H9 (cell line): ENCODE data around the gene AOC1. TPM values are rescaled to one million over a fixed set of nuclear protein-coding genes. Genes with fewer than 3 reads are reported as not detected.

Experiments
- DNase-seq: peaks from one replicate; pipeline ENCODE4 v3.0.0-alpha.2; 2017
- H2AFZ ChIP-seq: one replicate; pipeline ENCODE4 v1.6.1; 2013; ENCODE audit warnings: mild to moderate bottlenecking, low read length, control low read depth, moderate library complexity
- H2AK5ac ChIP-seq: 2 replicates; pipeline ENCODE4 v1.6.1; 2013; ENCODE audit warnings: low read length, control low read depth, mixed read lengths; ENCODE audit not compliant: insufficient read length
- H2BK120ac ChIP-seq: one replicate; pipeline ENCODE4 v1.6.1; 2013; ENCODE audit warnings: low read depth, mild to moderate bottlenecking, low read length, control low read depth, inconsistent platforms; ENCODE audit not compliant: poor library complexity, severe bottlenecking
- H2BK12ac ChIP-seq: 2 replicates; pipeline ENCODE4 v1.6.1; 2013; ENCODE audit warnings: low read length, control low read depth, mixed read lengths, low read depth; ENCODE audit not compliant: insufficient read length
- H2BK15ac ChIP-seq: 2 replicates; pipeline ENCODE4 v1.6.1; 2013; ENCODE audit warnings: low read depth, low read length, control low read depth
- H2BK20ac ChIP-seq: one replicate; pipeline ENCODE4 v1.6.1; 2013; ENCODE audit warnings: low read depth, mild to moderate bottlenecking, low read length, control low read depth, inconsistent platforms; ENCODE audit not compliant: poor library complexity, severe bottlenecking
- H2BK5ac ChIP-seq: 2 replicates; pipeline ENCODE4 v1.6.1; 2013; ENCODE audit warnings: low read length, control low read depth, mixed read lengths; ENCODE audit not compliant: insufficient read length
- H3K14ac ChIP-seq: 2 replicates; pipeline ENCODE4 v1.6.1; 2013; ENCODE audit warnings: low read length, control low read depth; ENCODE audit not compliant: insufficient read depth
- H3K18ac ChIP-seq: 2 replicates; pipeline ENCODE4 v1.6.1; 2013; ENCODE audit warnings: low read depth, mild to moderate bottlenecking, mixed read lengths, low read length, control low read depth; ENCODE audit not compliant: insufficient read length
- H3K23ac ChIP-seq: 2 replicates; pipeline ENCODE4 v1.6.1; 2013; ENCODE audit warnings: low read length, control low read depth, mixed read lengths, low read depth; ENCODE audit not compliant: insufficient read length
- H3K23me2 ChIP-seq: 2 replicates; pipeline ENCODE4 v1.6.1; 2013; ENCODE audit warnings: low read depth, mild to moderate bottlenecking, mixed read lengths, low read length, control low read depth; ENCODE audit not compliant: insufficient read length, poor library complexity, severe bottlenecking
- H3K27ac ChIP-seq: 2 replicates; pipeline ENCODE4 v1.5.1; 2013; ENCODE audit warnings: low read length, control low read depth, mixed read lengths, low read depth; ENCODE audit not compliant: insufficient read length
- H3K27me3 ChIP-seq: 2 replicates; pipeline ENCODE4 v1.6.1; 2013; ENCODE audit warnings: low read length, control low read depth, inconsistent platforms; ENCODE audit not compliant: insufficient read depth
- H3K4ac ChIP-seq: 2 replicates; pipeline ENCODE4 v1.6.1; 2013; ENCODE audit warnings: low read depth, mild to moderate bottlenecking, control low read depth, inconsistent platforms, low read length, moderate library complexity
- H3K4me1 ChIP-seq: 2 replicates; pipeline ENCODE4 v1.6.1; 2013; ENCODE audit warnings: low read length, control low read depth, inconsistent platforms; ENCODE audit not compliant: insufficient read depth
- H3K4me2 ChIP-seq: 2 replicates; pipeline ENCODE4 v1.6.1; 2013; ENCODE audit warnings: low read length, control low read depth, mixed read lengths; ENCODE audit not compliant: insufficient read length, insufficient read depth
- H3K56ac ChIP-seq: 2 replicates; pipeline ENCODE4 v1.6.1; 2013; ENCODE audit warnings: low read depth, mild to moderate bottlenecking, mixed read lengths, low read length, control low read depth; ENCODE audit not compliant: insufficient read length
- H3K79me1 ChIP-seq: 2 replicates; pipeline ENCODE4 v1.6.1; 2013; ENCODE audit warnings: low read depth, mild to moderate bottlenecking, moderate library complexity, low read length, control low read depth, inconsistent platforms; ENCODE audit not compliant: insufficient read depth, poor library complexity, severe bottlenecking
- H3K79me2 ChIP-seq: 2 replicates; pipeline ENCODE4 v1.6.1; 2013; ENCODE audit warnings: low read length, control low read depth, inconsistent platforms; ENCODE audit not compliant: insufficient read depth
- H3K9ac ChIP-seq: 2 replicates; pipeline ENCODE4 v1.6.1; 2013; ENCODE audit warnings: low read length, control low read depth, mixed read lengths; ENCODE audit not compliant: insufficient read length; ENCODE audit errors: extremely low read depth
- H3K9me3 ChIP-seq: one replicate; pipeline ENCODE4 v1.6.1; 2013; ENCODE audit warnings: low read depth, low read length, inconsistent platforms; ENCODE audit not compliant: control insufficient read depth
- H3T11ph ChIP-seq: one replicate; pipeline ENCODE4 v1.6.1; 2013; ENCODE audit warnings: mild to moderate bottlenecking, low read length, control low read depth, inconsistent platforms
- H4K20me1 ChIP-seq: one replicate; pipeline ENCODE4 v1.6.1; 2013; ENCODE audit not compliant: control insufficient read depth, insufficient read length, insufficient read depth
- H4K5ac ChIP-seq: 2 replicates; pipeline ENCODE4 v1.6.1; 2013; ENCODE audit warnings: low read depth, mild to moderate bottlenecking, mixed read lengths, low read length, control low read depth; ENCODE audit not compliant: insufficient read length
- H4K8ac ChIP-seq: replicated peaks from 2 replicates; pipeline ENCODE4 v1.6.1; 2013; ENCODE audit warnings: low read length, control low read depth, mixed read lengths, low read depth; ENCODE audit not compliant: insufficient read length
- H4K91ac ChIP-seq: 2 replicates; pipeline ENCODE4 v1.6.1; 2013; ENCODE audit warnings: low read depth, mild to moderate bottlenecking, moderate library complexity, mixed read lengths, low read length, control low read depth; ENCODE audit not compliant: insufficient read length
- H3K27ac Mint-ChIP-seq, 3 experiments: 2 replicates in 2 of 3; 3 replicates in 1 of 3; pipeline ENCODE4 v1.8.0; 2020 to 2021; ENCODE audit warnings: mixed read lengths in 3 of 3, mild to moderate bottlenecking in 1 of 3, moderate library complexity in 1 of 3
- H3K27me3 Mint-ChIP-seq: 2 replicates; pipeline ENCODE4 v1.8.0; 2021; ENCODE audit warnings: low read depth, mild to moderate bottlenecking, moderate library complexity, mixed read lengths
- H3K36me3 Mint-ChIP-seq, 3 experiments: 2 replicates in 2 of 3; 3 replicates in 1 of 3; pipeline ENCODE4 v1.8.0; 2020 to 2021; ENCODE audit warnings: low read depth in 3 of 3, mixed read lengths in 3 of 3; ENCODE audit not compliant: insufficient read depth in 1 of 3
- H3K4me1 Mint-ChIP-seq, 2 experiments: 2 replicates each; pipeline ENCODE4 v1.8.0; 2020; ENCODE audit warnings: mixed read lengths in 2 of 2
- H3K4me3 Mint-ChIP-seq, 2 experiments: 2 replicates in 1 of 2; 3 replicates in 1 of 2; pipeline ENCODE4 v1.8.0; 2020 to 2021; ENCODE audit warnings: mild to moderate bottlenecking in 2 of 2, mixed read lengths in 2 of 2, moderate library complexity in 1 of 2
- H3K9me3 Mint-ChIP-seq, 2 experiments: 2 replicates in 1 of 2; 3 replicates in 1 of 2; pipeline ENCODE4 v1.8.0; 2020; ENCODE audit warnings: mild to moderate bottlenecking in 2 of 2, mixed read lengths in 2 of 2, moderate library complexity in 1 of 2
- CTCF ChIP-seq: fragments of 200-600 bp; sonication (generic); conservative IDR thresholded peaks from 3 replicates; pipeline ENCODE4 v1.8.0; 2021; ENCODE audit warnings: antibody characterized with exemption, mild to moderate bottlenecking
- total RNA-seq: library from RNA; stranded (reverse); gene quantifications from 2 replicates; pipeline ENCODE4 v1.2.1, GENCODE V29; 2021

The AOC1 gene
- total RNA-seq, 1 experiment from 2014 or later = 0.28 TPM

GRCh38 chr7:150871601-150872000, 19.3 kb downstream of the AOC1 start:
- Histone ChIP-seq H3K79me2 (no peaks in the 10 kb centered on the region), H2BK20ac (no peak overlapping the region), H2BK12ac (no peak overlapping the region), H4K8ac (no peak overlapping the region), H3K23ac (no peak overlapping the region), H2BK5ac (no peak overlapping the region), H4K5ac (no peak overlapping the region), H3K4me1 (no peaks in the 10 kb centered on the region), H3K14ac (no peak overlapping the region), H4K91ac (no peak overlapping the region), H3K4ac (no peak overlapping the region), H3K79me1 (no peaks in the 10 kb centered on the region), H3K23me2 (no peaks in the 10 kb centered on the region), H2BK15ac (no peak overlapping the region), H3K4me2 (no peak overlapping the region), H3K9me3 (no peaks in the 10 kb centered on the region), H3K56ac (no peak overlapping the region), H3T11ph (no peak overlapping the region), H3K27ac (no peak overlapping the region), H2BK120ac (no peak overlapping the region), H3K9ac (no peak overlapping the region), H4K20me1 (no peaks in the 10 kb centered on the region), H2AFZ (no peak overlapping the region), H2AK5ac (no peak overlapping the region), H3K27me3 (no peaks in the 10 kb centered on the region), H3K18ac (no peak overlapping the region)
- TF ChIP-seq CTCF = no peak
- Mint-ChIP-seq H3K27me3 (peaks cover 25% of the 10 kb centered on the region), H3K4me1 (peaks cover 0 to 2% of the 10 kb centered on the region in 2 experiments; a peak in 1 of 4 replicates), H3K4me3 (no peak overlapping the region), H3K27ac (no peak overlapping the region), H3K9me3 (no peaks in the 10 kb centered on the region), H3K36me3 (no peaks in the 10 kb centered on the region)
- no peak for DNase-seq
